Uterus (tissue), 2 donors: ENCODE results near the gene PRAMEF12.

Source experiments
- POLR2A ChIP-seq, 2 donors: fragments of 450-650 bp; IDR thresholded peaks; one replicate each; pipeline ENCODE4 v1.6.1; 2016; ENCODE audit warnings: antibody characterized with exemption in 2 of 2, mild to moderate bottlenecking in 1 of 2, moderate library complexity in 1 of 2
- TF ChIP-seq, protein P1 (sequence below), 4 experiments: fragments of 200-600 bp in 2 of 4; fragments of 450-650 bp in 2 of 4; sonication (generic) in 2 of 4; IDR thresholded peaks; one replicate each; pipeline ENCODE4 v1.5.1; 2016 to 2019; ENCODE audit warnings: antibody characterized with exemption in 4 of 4, mild to moderate bottlenecking in 2 of 4, moderate library complexity in 1 of 4

DNA sequence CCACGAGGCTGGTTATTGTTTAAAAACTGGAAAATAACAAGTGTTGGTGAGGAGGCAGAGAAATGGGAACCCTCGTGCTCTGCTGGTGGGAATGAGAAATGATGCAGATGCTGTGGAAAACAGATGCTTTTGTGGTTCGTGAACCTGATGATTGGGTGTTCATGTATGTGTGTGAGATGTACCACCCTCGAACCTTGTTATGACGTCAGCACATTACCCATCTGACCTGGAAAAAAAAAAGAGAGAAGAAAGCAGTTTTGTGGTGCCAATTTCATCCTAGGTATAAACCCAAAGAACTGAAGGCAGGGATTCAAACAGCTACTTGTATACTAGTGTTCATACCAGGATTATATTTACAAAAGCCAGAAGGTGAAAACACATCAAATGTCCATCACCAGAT is 33.9 kb upstream of the PRAMEF12 start:
- TF ChIP-seq, protein P1, sequence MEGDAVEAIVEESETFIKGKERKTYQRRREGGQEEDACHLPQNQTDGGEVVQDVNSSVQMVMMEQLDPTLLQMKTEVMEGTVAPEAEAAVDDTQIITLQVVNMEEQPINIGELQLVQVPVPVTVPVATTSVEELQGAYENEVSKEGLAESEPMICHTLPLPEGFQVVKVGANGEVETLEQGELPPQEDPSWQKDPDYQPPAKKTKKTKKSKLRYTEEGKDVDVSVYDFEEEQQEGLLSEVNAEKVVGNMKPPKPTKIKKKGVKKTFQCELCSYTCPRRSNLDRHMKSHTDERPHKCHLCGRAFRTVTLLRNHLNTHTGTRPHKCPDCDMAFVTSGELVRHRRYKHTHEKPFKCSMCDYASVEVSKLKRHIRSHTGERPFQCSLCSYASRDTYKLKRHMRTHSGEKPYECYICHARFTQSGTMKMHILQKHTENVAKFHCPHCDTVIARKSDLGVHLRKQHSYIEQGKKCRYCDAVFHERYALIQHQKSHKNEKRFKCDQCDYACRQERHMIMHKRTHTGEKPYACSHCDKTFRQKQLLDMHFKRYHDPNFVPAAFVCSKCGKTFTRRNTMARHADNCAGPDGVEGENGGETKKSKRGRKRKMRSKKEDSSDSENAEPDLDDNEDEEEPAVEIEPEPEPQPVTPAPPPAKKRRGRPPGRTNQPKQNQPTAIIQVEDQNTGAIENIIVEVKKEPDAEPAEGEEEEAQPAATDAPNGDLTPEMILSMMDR (IDR thresholded peaks at IDR 0.05), result no peak
- TF ChIP-seq POLR2A (IDR thresholded peaks at IDR 0.05), result no peak
